VCaP (cell line): ENCODE data around the gene ECSCR.
A peak's percentile ranks its signal among the peaks of the same experiment; 100 is the strongest.

Source experiments
- H3K27ac ChIP-seq: fragments of 450-650 bp; 2 replicates; pipeline ENCODE4 v1.5.1; 2017
- TF ChIP-seq, protein P1 (sequence below): fragments of 450-650 bp; conservative IDR thresholded peaks from 2 replicates; pipeline ENCODE4 v1.5.1; 2017; ENCODE audit warnings: mild to moderate bottlenecking, moderate library complexity

The ECSCR gene

DNA sequence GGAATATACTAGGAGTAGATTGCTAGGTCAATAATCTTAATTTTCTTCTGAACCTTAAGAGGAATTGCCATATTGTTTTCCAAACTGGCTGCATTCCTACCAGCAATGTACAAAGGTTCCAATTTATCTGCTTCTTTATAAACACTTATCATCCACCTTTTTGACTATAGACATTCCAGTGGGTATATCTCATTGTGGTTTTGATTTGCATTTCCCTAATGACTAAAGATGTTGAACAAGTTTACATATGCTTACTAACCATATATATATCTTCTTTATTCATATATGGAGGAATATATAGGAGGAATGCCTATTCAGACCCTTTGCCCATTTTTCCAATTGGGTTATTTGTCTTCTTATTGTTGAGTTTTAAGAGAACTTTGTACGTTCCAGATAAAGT lies 30.8 kb downstream of the ECSCR start:
- TF ChIP-seq, protein P1, sequence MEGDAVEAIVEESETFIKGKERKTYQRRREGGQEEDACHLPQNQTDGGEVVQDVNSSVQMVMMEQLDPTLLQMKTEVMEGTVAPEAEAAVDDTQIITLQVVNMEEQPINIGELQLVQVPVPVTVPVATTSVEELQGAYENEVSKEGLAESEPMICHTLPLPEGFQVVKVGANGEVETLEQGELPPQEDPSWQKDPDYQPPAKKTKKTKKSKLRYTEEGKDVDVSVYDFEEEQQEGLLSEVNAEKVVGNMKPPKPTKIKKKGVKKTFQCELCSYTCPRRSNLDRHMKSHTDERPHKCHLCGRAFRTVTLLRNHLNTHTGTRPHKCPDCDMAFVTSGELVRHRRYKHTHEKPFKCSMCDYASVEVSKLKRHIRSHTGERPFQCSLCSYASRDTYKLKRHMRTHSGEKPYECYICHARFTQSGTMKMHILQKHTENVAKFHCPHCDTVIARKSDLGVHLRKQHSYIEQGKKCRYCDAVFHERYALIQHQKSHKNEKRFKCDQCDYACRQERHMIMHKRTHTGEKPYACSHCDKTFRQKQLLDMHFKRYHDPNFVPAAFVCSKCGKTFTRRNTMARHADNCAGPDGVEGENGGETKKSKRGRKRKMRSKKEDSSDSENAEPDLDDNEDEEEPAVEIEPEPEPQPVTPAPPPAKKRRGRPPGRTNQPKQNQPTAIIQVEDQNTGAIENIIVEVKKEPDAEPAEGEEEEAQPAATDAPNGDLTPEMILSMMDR = no peak
- H3K27ac ChIP-seq = no peak overlapping the region

DNA sequence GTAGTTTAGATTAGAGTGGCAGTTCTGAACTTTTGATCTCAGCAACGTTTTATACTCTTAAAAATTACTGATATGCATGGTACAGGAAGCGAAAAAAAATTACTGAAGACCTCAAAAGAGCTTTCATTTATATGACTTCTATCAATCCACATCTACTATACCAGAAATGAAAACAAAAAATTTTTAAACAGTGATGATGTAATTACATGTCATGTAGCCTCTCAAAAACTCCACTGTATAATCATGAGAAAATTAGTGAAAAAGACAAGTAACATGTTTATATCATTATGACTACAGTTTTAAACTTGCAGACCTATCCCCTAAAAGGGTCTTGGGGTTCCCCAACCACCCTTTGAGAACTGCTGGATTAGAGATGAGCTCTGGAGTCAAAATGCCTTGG lies 32.5 kb downstream of the ECSCR start:
- TF ChIP-seq, protein P1 = no peak
- no peak overlapping the region for H3K27ac ChIP-seq

DNA sequence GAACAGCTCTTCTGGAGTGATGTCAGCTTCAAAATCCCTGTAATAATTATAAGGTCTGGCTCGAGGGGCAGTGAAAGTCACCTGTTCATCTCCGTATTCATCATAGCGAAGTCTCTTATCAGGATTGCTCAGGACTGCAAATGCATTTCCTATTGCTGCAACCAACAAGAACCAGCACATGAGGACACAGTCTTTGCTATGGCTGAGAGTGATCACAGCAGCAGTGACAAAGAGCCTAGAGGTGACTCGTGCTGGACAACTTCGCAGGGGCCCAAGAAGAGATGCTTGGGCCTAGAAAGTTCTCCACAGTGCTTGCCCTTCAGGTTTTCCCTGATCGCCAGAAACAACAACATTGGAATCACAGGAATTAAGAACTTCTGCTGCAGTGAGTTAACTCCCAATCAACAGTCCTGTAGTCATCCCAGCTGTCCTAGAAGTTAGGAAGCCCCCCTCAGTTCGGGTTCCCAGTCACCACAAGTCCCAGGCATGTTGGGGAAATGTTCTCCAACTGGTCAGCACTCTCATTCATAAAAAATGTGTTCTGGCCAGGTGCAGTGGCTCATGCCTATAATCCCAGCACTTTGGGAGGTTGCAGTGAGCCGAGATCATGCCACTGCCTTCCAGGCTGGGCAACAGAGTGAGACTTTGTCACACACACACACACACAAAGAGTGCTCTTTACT lies 36.2 kb downstream of the ECSCR start:
- no peak overlapping the region for H3K27ac ChIP-seq
- TF ChIP-seq, protein P1 = no peak

DNA sequence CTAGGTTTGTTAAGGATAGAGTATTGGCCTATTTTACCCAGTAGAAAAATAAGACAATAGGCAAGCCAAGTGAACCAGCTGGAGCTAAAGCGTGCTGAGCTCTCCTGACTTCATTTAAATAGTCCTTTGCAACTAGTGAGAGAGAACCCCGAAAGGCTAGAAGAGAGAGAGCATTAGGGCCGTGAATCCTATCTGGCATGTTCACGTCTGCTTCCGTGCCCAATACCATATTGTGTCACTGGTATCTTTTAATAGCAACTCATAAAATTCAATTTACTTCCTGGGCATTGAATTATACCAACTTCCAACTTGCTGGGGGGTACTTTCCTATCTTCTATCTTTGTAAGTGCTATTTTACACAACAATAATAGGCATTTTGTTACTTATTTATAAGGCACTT lies 37.0 kb downstream of the ECSCR start:
- TF ChIP-seq, protein P1 = no peak
- H3K27ac ChIP-seq = no peak overlapping the region

DNA sequence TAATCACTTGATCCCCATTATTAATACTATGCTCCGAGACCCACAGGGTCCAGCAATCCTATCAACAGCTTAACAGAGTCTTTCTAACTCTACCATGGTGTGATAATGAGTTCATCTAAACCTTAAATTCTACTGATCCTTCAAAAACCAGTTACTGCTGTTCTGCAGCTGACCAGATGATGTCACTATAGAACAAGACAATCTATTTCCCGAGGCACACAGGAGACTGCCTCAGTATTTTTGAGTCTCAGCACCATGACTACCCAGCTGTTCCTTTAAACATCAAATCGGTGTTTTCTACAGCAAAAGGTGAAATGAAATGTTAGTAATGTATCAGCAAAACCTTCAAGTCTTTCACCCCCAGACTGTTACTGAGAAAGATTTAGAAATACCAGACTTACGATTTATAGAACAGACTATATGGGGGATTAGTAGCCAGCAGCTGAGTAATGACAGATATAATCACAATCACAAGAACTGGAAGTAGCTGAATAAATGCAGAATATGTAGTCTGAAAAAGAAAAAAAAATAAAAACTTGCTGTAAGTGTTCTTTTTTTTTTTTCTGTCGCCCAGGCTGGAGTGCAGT lies 40.1 kb downstream of the ECSCR start:
- no peak overlapping the region for H3K27ac ChIP-seq
- TF ChIP-seq, protein P1 = peak; percentile 88

DNA sequence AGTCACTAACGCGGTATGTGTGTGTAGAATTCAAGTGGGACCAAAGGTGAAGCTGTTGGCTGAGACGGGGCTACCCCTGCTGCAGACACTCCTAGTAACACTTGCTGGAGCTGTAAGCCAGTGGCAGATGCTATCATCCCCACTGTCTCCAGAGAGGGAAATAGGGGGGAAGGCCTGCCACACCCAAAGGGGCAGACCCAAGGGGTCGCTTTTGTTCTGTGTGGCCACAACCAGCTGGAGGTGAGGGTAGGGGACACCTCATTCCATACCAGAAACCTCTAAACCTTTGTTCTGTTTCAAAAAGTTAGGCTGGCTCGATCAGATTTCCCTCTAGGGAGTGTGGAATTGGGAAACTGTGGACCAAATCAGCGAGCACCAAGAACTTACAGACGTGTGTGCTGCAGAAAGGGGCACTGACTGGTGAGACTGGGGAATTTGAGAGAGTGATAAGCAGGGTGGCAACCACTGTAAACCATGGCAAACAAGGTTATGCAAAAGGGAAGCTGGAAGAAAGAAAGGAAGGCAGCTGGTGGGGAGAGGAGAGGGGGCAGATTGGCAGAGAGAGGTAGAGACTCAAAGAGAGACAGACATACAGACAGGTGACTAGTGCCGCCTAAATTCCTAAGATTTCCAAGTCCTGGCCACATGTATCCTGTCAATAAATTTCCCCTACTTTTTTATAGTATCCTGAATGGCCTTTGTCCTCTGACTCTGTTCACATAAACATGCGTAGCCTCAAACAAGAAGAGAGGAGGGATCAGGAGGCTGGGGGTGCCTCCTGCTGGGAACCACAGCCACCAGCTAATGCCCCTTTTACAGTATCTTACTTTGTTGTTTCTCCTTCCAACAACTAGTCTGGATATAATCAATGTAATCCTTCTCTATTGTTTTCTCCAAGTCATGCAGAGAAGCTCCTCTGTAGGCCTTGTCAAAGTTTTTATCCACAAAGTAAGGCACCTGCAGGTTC lies 43.0 kb downstream of the ECSCR start:
- H3K27ac ChIP-seq = no peak overlapping the region
- TF ChIP-seq, protein P1 = no peak

DNA sequence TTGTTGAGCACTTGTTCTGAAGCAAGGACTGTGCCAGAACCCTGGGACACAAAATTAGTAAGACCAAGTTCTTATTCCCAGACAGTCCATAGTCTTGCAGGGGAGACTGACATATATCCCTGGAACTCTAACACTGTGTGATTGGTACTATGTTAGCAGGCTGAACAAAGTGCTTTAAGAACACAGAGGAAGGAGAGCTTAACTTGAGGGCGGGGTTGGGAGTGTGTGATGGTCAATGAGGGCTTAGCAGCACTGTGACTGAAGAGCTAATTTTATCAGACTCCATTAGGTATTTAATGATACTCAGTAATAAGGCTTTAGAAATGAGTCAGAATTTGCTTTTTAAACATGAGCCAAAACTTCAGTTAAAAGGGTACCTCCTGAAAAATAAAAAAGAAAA lies 43.8 kb downstream of the ECSCR start:
- H3K27ac ChIP-seq = no peak overlapping the region
- TF ChIP-seq, protein P1 = no peak
